K562 (cell line): ENCODE measurements around the gene FGF14. TPM values are rescaled to one million over a fixed set of nuclear protein-coding genes. Genes with fewer than 3 reads are reported as not detected.

Experiments
- ATAC-seq: fragments of 200-7000 bp; cut with Tn5 transposase; 3 replicates; pipeline ENCODE4 v1.9.1; 2020; ENCODE audit warnings: moderate library complexity
- BruUV-seq: library from RNA; stranded (reverse); fragments of 400-500 nt; replicated peaks from 2 replicates; lab custom pipeline; 2021; lab: Mats Ljungman, UMichigan
- CTCF ChIA-PET: fragments of 300-600 bp; formaldehyde crosslinking; extraction: SDS; loops from one replicate; lab custom pipeline; 2021; ENCODE audit warnings: low intra/inter-chr PET ratio; lab: Yijun Ruan, JAX
- POLR2A ChIA-PET: fragments of 300-600, 350-650 bp; sonication (Branson Sonifier 250); formaldehyde crosslinking; extraction: SDS; loops from one replicate; lab custom pipeline; 2021; ENCODE audit warnings: antibody characterized with exemption, inconsistent platforms; lab: Yijun Ruan, JAX
- DNase-seq, 4 experiments: peaks; one replicate each; pipeline versions ENCODE4 v3.0.0 to v3.0.0-alpha.2; 2011 to 2018; ENCODE audit warnings: low spot score in 3 of 4, mixed read lengths in 3 of 4; ENCODE audit errors: extremely low read depth in 1 of 4
- FAIRE-seq: peaks from 2 replicates; lab custom pipeline; 2011; peaks lifted over from hg19 to GRCh38; lab: Jason Lieb, UNC
- H2AFZ ChIP-seq: 2 replicates; pipeline ENCODE4 v1.6.0; 2011; ENCODE audit warnings: low read depth, low read length, control low read depth, inconsistent platforms
- H3K27ac ChIP-seq: fragments of 200-600 bp; 3 replicates; pipeline ENCODE4 v1.8.0; 2011; ENCODE audit warnings: low read depth, mild to moderate bottlenecking, control low read depth, inconsistent platforms, low read length, moderate library complexity, mixed read lengths; ENCODE audit errors: extremely low read depth
- H3K27me3 ChIP-seq, 2 experiments: fragments of 300-600 bp in 1 of 2; 2 replicates in 1 of 2; 3 replicates in 1 of 2; pipeline versions ENCODE4 v1.6.0 to v1.8.0; 2011; ENCODE audit warnings: inconsistent platforms in 2 of 2, low read length in 2 of 2, mild to moderate bottlenecking in 1 of 2, mixed read lengths in 1 of 2, moderate library complexity in 1 of 2; ENCODE audit not compliant: control insufficient read depth in 2 of 2, insufficient read depth in 2 of 2
- H3K36me3 ChIP-seq: fragments of 300-600 bp; 3 replicates; pipeline ENCODE4 v1.8.0; 2011; ENCODE audit warnings: mild to moderate bottlenecking, low read length, inconsistent platforms; ENCODE audit not compliant: control insufficient read depth, insufficient read depth
- H3K4me1 ChIP-seq, 2 experiments: fragments of 200-600 bp in 1 of 2; replicated peaks in 1 of 2; 2 replicates in 1 of 2; 3 replicates in 1 of 2; pipeline versions ENCODE4 v1.5.1 to v1.8.0; 2011; ENCODE audit warnings: inconsistent platforms in 2 of 2, low read length in 2 of 2, mild to moderate bottlenecking in 1 of 2, mixed read lengths in 1 of 2, moderate library complexity in 1 of 2; ENCODE audit not compliant: control insufficient read depth in 2 of 2, insufficient read depth in 2 of 2
- H3K4me2 ChIP-seq: 2 replicates; pipeline ENCODE4 v1.6.1; 2011; ENCODE audit warnings: low read length, control low read depth, inconsistent platforms, mixed read lengths; ENCODE audit not compliant: insufficient read depth
- H3K4me3 ChIP-seq: fragments of 200-600 bp; sonication (generic), shearing (Covaris generic); 2 replicates; pipeline ENCODE4 v1.5.1; 2016; ENCODE audit warnings: control low read depth, inconsistent platforms
- H3K79me2 ChIP-seq: fragments of 200-600 bp; 3 replicates; pipeline ENCODE4 v1.8.0; 2011; ENCODE audit warnings: low read length, inconsistent platforms; ENCODE audit not compliant: control insufficient read depth, insufficient read depth
- H3K9ac ChIP-seq, 2 experiments: 2 replicates each; pipeline versions ENCODE4 v1.6.0 to v1.6.1; 2011; ENCODE audit warnings: low read depth in 2 of 2, low read length in 2 of 2, control low read depth in 1 of 2, inconsistent platforms in 1 of 2, mild to moderate bottlenecking in 1 of 2, mixed read lengths in 1 of 2; ENCODE audit not compliant: insufficient read depth in 1 of 2
- H3K9me1 ChIP-seq: one replicate; pipeline ENCODE4 v1.6.0; 2011; ENCODE audit warnings: inconsistent platforms, mild to moderate bottlenecking, low read length, moderate library complexity; ENCODE audit not compliant: control insufficient read depth, insufficient read depth
- H3K9me3 ChIP-seq: replicated peaks from 2 replicates; pipeline ENCODE4 v1.5.1; 2011; ENCODE audit warnings: low read depth, low read length, inconsistent platforms; ENCODE audit not compliant: control insufficient read depth, insufficient read depth
- H4K20me1 ChIP-seq: replicated peaks from 2 replicates; pipeline ENCODE4 v1.6.1; 2011; ENCODE audit warnings: low read length, inconsistent platforms, mixed read lengths; ENCODE audit not compliant: control insufficient read depth, insufficient read depth
- CHD4 ChIP-seq: fragments of 200-600 bp; sonication (generic); IDR thresholded peaks from 3 replicates; pipeline ENCODE4 v1.6.1; 2012; ENCODE audit warnings: low read depth, mild to moderate bottlenecking, mixed read lengths, low read length, inconsistent platforms; ENCODE audit not compliant: insufficient read depth, insufficient replicate concordance, poor library complexity, severe bottlenecking
- KLF10 ChIP-seq: fragments of 250-450 bp; sonication (Bioruptor Pico); IDR thresholded peaks from 2 replicates; pipeline ENCODE4 v1.6.1; 2021; ENCODE audit warnings: matching md5 sums
- LARP7 ChIP-seq: fragments of 450-650 bp; IDR thresholded peaks from 2 replicates; pipeline ENCODE4 v1.6.1; 2016
- NCOA6 ChIP-seq: fragments of 450-650 bp; IDR thresholded peaks from 2 replicates; pipeline ENCODE4 v1.6.1; 2017; ENCODE audit warnings: mild to moderate bottlenecking
- POLR2AphosphoS2 ChIP-seq: IDR thresholded peaks from 2 replicates; pipeline ENCODE4 v1.6.1; 2012; ENCODE audit warnings: low read length, improper control_type of control experiment
- PTBP1 ChIP-seq: fragments of 200-400 bp; formaldehyde crosslinking; IDR thresholded peaks from 2 replicates; pipeline ENCODE4 v1.6.1; 2017; ENCODE audit warnings: low read depth, low read length
- SREBF2 ChIP-seq: sonication (generic); formaldehyde crosslinking; IDR thresholded peaks from 2 replicates; pipeline ENCODE4 v1.4.0; 2020; ENCODE audit warnings: mild to moderate bottlenecking, missing genetic modification reagents
- ZBTB7A ChIP-seq: IDR thresholded peaks from 2 replicates; pipeline ENCODE4 v1.6.1; 2011; ENCODE audit warnings: low read depth, mild to moderate bottlenecking, low read length, moderate library complexity, borderline replicate concordance; ENCODE audit not compliant: control insufficient read depth
- ZNF444 ChIP-seq: fragments of 250-450 bp; sonication (Bioruptor Pico); IDR thresholded peaks from 2 replicates; pipeline ENCODE4 v1.4.0; 2020; ENCODE audit warnings: mild to moderate bottlenecking, moderate library complexity
- WGBS: fragments of 100-300 bp; shearing (Covaris generic); methylation state at CpG from one replicate; pipeline ENCODE4 v1.1.6; 2016; ENCODE audit warnings: low coverage, mixed read lengths; ENCODE audit not compliant: insufficient coverage; ENCODE audit errors: missing lambda C conversion rate; 5-methylcytosine and 5-hydroxymethylcytosine counted together
- in situ Hi-C: fragments of 300-500 bp; cut with MboI; formaldehyde crosslinking; loops from 4 replicates; pipeline ENCODE4 v1.15.0; 2018; ENCODE audit warnings: inconsistent platforms, mixed read lengths
- intact Hi-C: fragments of 100-400 bp; cut with micrococcal nuclease; formaldehyde crosslinking; loops from 2 replicates; pipeline ENCODE4 v1.14.2; 2022
- polyA plus RNA-seq, 8 experiments: library from polyadenylated mRNA; depleted of rRNA in 4 of 8; stranded (reverse) in 5 of 8; unstranded in 3 of 8; fragments of >200 nt; fragmentation: Nextera tagmentation in 2 of 8; fragmentation: Illumina TruSeq in 1 of 8; extraction: Ambion mirVana in 2 of 8; extraction: Trizol in 1 of 8; gene quantifications; 2 replicates each; pipeline versions ENCODE4 v1.2.1 to v1.2.3, GENCODE V29; 2011 to 2014; ENCODE audit warnings: inconsistent platforms in 1 of 8, missing spikeins in 1 of 8
- total RNA-seq, 7 experiments: library from RNA; depleted of rRNA in 6 of 7; stranded (reverse); fragments of >200 nt in 6 of 7; fragmentation: Illumina TruSeq in 2 of 7; extraction: Trizol in 2 of 7; gene quantifications; 2 replicates each; pipeline versions ENCODE4 v1.2.1 to v1.2.3, GENCODE V29; 2011 to 2021; ENCODE audit warnings: low replicate concordance in 1 of 7
- TF ChIP-seq, protein P1 (sequence below): IDR thresholded peaks from 2 replicates; pipeline ENCODE4 v1.6.1; 2014; ENCODE audit warnings: antibody characterized with exemption
- TF ChIP-seq, protein P2 (sequence below): fragments of 450-650 bp; IDR thresholded peaks from 2 replicates; pipeline ENCODE4 v1.6.1; 2016; ENCODE audit warnings: mild to moderate bottlenecking
- TF ChIP-seq, protein P3 (sequence below): fragments of 450-650 bp; formaldehyde crosslinking; IDR thresholded peaks from 2 replicates; pipeline ENCODE4 v1.4.0; 2020; ENCODE audit warnings: mild to moderate bottlenecking, mixed read lengths

The FGF14 gene
- total and polyA plus RNA-seq, 9 of the 15 experiments (the other 6 are each of a cell fraction or from before 2014, with no cell fraction given) = not detected

DNA sequence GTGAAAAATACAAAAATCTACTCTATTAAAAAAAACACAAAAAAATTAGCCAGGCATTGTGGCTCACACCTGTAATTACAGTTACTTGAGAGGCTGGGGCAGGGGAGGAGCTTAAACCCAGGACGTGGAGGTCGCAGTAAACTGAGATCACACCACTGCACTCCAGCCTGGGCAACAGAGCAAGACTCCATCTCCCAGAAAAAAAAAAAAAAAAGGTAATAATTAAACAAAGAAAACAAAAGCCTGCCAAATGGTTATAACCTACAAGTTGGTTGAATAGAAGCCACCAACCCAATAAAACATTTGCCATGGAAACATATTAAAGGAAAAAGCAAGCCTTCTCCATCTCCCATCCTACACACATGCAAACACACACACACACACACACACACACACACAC lies 694.2 kb downstream of the FGF14 start:
- ChIA-PET POLR2A (no interaction called here), CTCF (no interaction called here)
- Histone ChIP-seq H3K4me3 (no peak overlapping the region), H3K36me3 (no peaks in the 10 kb centered on the region), H3K27ac (no peak overlapping the region), H3K4me2 (no peak overlapping the region), H2AFZ (no peak overlapping the region), H3K9ac (no peak overlapping the region)
- no peak for ATAC-seq
- TF ChIP-seq, protein P1, sequence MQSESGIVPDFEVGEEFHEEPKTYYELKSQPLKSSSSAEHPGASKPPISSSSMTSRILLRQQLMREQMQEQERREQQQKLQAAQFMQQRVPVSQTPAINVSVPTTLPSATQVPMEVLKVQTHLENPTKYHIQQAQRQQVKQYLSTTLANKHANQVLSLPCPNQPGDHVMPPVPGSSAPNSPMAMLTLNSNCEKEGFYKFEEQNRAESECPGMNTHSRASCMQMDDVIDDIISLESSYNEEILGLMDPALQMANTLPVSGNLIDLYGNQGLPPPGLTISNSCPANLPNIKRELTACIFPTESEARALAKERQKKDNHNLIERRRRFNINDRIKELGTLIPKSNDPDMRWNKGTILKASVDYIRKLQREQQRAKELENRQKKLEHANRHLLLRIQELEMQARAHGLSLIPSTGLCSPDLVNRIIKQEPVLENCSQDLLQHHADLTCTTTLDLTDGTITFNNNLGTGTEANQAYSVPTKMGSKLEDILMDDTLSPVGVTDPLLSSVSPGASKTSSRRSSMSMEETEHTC = no peak
- TF ChIP-seq POLR2AphosphoS2 (no peak), KLF10 (CRISPR knock-in tag) (no peak), LARP7 (no peak)
- TF ChIP-seq, all 486 proteins: peak for 0
- intact Hi-C loops = no loop called here
- no TSS peak for BruUV-seq
- in situ Hi-C loops = no loop called here
- DNase-seq (no peak), FAIRE-seq (no peak)
- H3K9me3 ChIP-seq = no peaks in the 10 kb centered on the region
- no peaks in the 10 kb centered on the region for H3K27me3 ChIP-seq
- WGBS = 0% methylated on average over 2 of the region's 2 CpGs
- H4K20me1 ChIP-seq = no peaks in the 10 kb centered on the region
- H3K9me1 ChIP-seq = no peaks in the 10 kb centered on the region
- H3K79me2 ChIP-seq = no peaks in the 10 kb centered on the region
- H3K4me1 ChIP-seq = no peaks in the 10 kb centered on the region

DNA sequence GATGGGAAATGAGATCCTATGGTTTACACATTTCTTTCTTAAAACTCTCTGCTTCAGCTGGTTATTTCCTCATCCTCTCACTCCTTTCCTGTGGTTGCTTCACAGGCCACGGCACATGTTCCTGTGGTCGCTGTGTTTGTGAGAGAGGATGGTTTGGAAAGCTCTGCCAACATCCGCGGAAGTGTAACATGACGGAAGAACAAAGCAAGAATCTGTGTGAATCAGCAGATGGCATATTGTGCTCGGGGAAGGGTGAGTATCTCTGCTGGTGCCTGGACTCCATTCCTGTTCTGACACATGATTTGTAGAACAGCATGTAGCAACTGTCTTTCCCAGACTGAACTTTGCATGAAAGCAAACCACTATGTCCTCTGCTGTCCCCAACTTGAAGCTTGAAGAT lies 695.2 kb downstream of the FGF14 start:
- Histone ChIP-seq H3K4me2 (no peak overlapping the region), H3K36me3 (no peaks in the 10 kb centered on the region), H3K27ac (no peak overlapping the region), H3K27me3 (no peaks in the 10 kb centered on the region), H3K4me1 (no peaks in the 10 kb centered on the region), H3K9me1 (no peaks in the 10 kb centered on the region), H3K79me2 (no peaks in the 10 kb centered on the region), H3K9ac (no peak overlapping the region), H2AFZ (no peak overlapping the region), H3K9me3 (no peaks in the 10 kb centered on the region), H3K4me3 (no peak overlapping the region), H4K20me1 (no peaks in the 10 kb centered on the region)
- 2% methylated on average over 6 of the region's 6 CpGs for WGBS
- in situ Hi-C loops = no loop called here
- no TSS peak for BruUV-seq
- ChIA-PET POLR2A (no interaction called here), CTCF (no interaction called here)
- DNase-seq (no peak), ATAC-seq (no peak), FAIRE-seq (no peak)
- intact Hi-C loops = no loop called here
- TF ChIP-seq, protein P2, sequence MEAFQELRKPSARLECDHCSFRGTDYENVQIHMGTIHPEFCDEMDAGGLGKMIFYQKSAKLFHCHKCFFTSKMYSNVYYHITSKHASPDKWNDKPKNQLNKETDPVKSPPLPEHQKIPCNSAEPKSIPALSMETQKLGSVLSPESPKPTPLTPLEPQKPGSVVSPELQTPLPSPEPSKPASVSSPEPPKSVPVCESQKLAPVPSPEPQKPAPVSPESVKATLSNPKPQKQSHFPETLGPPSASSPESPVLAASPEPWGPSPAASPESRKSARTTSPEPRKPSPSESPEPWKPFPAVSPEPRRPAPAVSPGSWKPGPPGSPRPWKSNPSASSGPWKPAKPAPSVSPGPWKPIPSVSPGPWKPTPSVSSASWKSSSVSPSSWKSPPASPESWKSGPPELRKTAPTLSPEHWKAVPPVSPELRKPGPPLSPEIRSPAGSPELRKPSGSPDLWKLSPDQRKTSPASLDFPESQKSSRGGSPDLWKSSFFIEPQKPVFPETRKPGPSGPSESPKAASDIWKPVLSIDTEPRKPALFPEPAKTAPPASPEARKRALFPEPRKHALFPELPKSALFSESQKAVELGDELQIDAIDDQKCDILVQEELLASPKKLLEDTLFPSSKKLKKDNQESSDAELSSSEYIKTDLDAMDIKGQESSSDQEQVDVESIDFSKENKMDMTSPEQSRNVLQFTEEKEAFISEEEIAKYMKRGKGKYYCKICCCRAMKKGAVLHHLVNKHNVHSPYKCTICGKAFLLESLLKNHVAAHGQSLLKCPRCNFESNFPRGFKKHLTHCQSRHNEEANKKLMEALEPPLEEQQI = no peak
- TF ChIP-seq ZBTB7A (no peak), ZNF444 (CRISPR knock-in tag) (no peak), CHD4 (no peak), NCOA6 (no peak), PTBP1 (no peak), SREBF2 (no peak)
- TF ChIP-seq, protein P3, sequence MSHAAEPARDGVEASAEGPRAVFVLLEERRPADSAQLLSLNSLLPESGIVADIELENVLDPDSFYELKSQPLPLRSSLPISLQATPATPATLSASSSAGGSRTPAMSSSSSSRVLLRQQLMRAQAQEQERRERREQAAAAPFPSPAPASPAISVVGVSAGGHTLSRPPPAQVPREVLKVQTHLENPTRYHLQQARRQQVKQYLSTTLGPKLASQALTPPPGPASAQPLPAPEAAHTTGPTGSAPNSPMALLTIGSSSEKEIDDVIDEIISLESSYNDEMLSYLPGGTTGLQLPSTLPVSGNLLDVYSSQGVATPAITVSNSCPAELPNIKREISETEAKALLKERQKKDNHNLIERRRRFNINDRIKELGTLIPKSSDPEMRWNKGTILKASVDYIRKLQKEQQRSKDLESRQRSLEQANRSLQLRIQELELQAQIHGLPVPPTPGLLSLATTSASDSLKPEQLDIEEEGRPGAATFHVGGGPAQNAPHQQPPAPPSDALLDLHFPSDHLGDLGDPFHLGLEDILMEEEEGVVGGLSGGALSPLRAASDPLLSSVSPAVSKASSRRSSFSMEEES (CRISPR knock-in tag) = no peak
